ENCODE results near the gene PHLPP1.
A peak's percentile ranks its signal among the peaks of the same experiment; 100 is the strongest.

DNA sequence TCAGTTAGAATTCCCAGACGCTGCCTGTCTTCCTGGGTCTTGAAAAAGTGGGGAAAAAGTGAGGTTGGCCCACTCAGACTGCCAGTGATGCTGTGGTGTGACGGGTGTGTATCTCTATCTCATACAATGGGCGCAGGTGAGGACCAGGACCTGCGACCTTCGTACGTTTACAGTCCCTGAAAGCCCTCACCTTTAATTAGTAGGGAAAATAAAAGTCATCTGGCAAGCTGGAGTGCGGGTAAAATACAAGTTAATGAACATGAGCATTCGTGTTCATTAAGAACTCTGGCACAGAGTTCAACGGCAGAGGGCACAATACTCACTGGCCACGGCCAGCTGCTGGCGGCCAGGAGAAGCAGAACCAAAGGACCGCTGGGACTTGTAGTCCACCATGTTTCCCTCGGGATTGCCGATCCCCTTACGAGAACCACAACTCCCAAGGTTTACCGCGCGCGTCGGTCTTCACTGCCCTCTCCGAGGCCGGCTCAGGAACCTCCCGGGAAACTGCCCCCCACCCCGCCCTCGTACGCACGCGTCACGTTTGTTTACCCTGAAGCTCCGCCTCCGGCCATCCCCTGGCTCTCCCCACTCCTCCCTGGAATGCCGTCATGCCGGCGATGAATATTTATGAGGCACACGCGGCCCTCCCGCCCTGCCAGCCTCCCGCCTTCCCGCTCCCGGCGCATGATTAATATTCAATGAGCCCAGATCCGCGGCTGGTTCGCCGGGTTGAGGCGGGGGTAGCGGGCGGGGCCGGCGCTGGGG lies 488 bp upstream of the PHLPP1 start:
- TF ChIP-seq, protein P1, sequence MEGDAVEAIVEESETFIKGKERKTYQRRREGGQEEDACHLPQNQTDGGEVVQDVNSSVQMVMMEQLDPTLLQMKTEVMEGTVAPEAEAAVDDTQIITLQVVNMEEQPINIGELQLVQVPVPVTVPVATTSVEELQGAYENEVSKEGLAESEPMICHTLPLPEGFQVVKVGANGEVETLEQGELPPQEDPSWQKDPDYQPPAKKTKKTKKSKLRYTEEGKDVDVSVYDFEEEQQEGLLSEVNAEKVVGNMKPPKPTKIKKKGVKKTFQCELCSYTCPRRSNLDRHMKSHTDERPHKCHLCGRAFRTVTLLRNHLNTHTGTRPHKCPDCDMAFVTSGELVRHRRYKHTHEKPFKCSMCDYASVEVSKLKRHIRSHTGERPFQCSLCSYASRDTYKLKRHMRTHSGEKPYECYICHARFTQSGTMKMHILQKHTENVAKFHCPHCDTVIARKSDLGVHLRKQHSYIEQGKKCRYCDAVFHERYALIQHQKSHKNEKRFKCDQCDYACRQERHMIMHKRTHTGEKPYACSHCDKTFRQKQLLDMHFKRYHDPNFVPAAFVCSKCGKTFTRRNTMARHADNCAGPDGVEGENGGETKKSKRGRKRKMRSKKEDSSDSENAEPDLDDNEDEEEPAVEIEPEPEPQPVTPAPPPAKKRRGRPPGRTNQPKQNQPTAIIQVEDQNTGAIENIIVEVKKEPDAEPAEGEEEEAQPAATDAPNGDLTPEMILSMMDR (IDR thresholded peaks at IDR 0.05; ENCODE audit: insufficient read depth, low read length, poor library complexity, severe bottlenecking) = peak; percentile 90
- TF ChIP-seq EZH2phosphoT487 (conservative IDR thresholded peaks at IDR 0.05; ENCODE audit: low read length) = no peak
